Naive thymus-derived CD4-positive, alpha-beta T cell (primary cell): ENCODE results near the gene ZIC2. TPM values are rescaled to one million over a fixed set of nuclear protein-coding genes. Genes with fewer than 3 reads are reported as not detected.

Experiments used
- polyA plus RNA-seq, 2 donors: library from polyadenylated mRNA; unstranded; fragments of 300-500 nt; fragmentation: Illumina TruSeq; gene quantifications; one replicate each; pipeline ENCODE4 v1.2.3, GENCODE V29; 2021
- total RNA-seq, 6 experiments: library from RNA in 5 of 6; stranded (reverse) in 5 of 6; gene quantifications; 1 replicate in 5 of 6; 2 replicates in 1 of 6; pipeline ENCODE4 v1.2.3 and lab custom pipeline; 2021 to 2026

ZIC2 gene
- total and polyA plus RNA-seq, 7 experiments from 2014 or later: 0.51 TPM; not detected in 6

Other genes starting within 250 kb of the ZIC2 start
- not detected for gene ZIC5, start 10.0 kb upstream of the ZIC2 start, total RNA-seq
- not detected for gene ZIC5, start 10.0 kb upstream of the ZIC2 start, polyA plus RNA-seq
- 10 to 100 TPM in 4 of 5 experiments, 1 to 10 TPM in 1; 8.3 to 14.6 (median 12.0) TPM for gene PCCA, start 107.3 kb downstream of the ZIC2 start, total RNA-seq
- gene PCCA, start 107.3 kb downstream of the ZIC2 start, polyA plus RNA-seq: 1 to 10 TPM; 7.3 to 9.0 TPM